GM19238 (cell line): Measurements from ENCODE around the gene TNFSF4.
"Not testable (repeated sequence)": the region's sequence is repeated elsewhere in the genome, so short reads cannot be mapped to it uniquely, and the experiment has no call there.

ENCODE experiments used
- DNase-seq: peaks from one replicate; pipeline ENCODE4 v3.0.0; 2011; ENCODE audit warnings: low spot score; ENCODE audit not compliant: insufficient read length

The TNFSF4 gene

GRCh38 chr1:173164178-173164577 is 43.0 kb downstream of the TNFSF4 start:
- DNase-seq = no peak

GRCh38 chr1:173163222-173163621 is 43.9 kb downstream of the TNFSF4 start:
- DNase-seq = no peak

- DNase-seq = no peak
These were observed 44.5 kb downstream of the TNFSF4 start for GRCh38 chr1:173162601-173163000.

DNA sequence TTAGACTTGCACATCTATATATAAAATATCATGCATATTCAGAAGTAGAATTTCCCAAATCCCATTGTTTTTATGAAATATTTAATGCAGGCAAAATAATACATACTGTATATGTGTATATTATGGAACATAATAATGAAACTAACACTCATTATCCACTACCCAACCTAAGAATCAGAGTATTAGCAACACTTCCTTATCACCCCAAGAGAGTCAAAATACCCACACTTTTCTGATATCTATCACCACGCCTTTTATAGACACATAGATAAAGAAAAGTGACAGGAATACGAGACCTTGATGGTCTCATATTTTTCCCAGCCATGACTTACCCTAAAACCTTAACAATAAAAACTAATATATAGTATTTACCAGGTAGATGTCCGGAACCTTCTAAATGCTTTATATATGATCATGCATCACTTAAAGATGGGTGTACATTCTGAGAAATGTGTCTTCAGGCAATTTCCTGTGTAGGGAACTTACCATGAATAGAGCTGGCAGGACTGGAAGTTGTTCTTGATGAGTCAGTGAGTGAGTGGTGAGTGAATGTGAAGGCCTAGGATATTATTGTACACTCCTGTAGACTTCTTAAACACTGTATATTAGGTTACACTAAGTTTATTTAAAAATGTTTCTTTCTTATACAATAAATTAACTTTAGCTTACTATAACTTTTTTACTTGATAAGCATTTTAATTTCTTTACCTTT is 45.5 kb downstream of the TNFSF4 start:
- DNase-seq = no peak

- not testable (repeated sequence) for DNase-seq
These were observed 53.2 kb downstream of the TNFSF4 start for GRCh38 chr1:173153964-173154363.

GRCh38 chr1:173153503-173153902 is 53.6 kb downstream of the TNFSF4 start:
- DNase-seq = no peak

DNA sequence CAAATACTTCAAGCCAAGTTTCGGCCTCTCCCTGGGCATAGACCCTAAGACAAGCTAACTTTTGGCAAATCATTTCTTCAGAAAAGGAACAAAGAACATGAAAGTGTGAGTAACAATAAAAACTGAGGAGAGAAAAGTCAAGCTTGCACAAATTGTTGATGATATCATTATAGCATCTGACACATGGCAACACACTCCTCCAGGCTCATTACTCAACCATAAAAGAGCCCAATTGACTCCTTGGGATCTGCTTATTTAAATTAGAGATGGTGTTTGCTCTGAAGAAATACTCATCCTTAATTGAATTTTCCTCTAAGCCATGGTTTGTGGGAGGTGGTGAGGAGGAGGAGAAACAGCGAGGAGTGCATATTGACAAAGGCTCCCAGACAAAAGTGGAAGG is 54.5 kb downstream of the TNFSF4 start:
- no peak for DNase-seq

GRCh38 chr1:173150795-173151194 is 56.3 kb downstream of the TNFSF4 start:
- DNase-seq = no peak

DNA sequence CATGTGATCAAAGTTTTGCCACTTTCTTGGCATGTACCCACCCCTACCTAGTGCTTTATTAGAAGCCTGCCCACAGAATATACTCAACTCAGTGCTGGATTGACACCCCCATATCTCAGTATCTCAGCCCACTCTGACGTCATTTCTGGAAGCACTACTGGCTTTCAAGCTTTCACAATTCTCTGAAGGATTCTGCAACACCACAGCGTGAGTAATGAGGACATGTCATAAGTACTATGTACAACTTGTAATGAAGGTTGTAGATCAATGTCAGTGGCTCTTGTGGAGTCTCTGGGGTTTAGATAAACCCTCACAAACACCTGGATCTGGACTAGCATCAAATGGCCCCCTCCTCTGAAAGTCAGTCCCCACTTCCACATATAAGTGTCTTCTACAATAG is 57.2 kb downstream of the TNFSF4 start:
- no peak for DNase-seq

DNA sequence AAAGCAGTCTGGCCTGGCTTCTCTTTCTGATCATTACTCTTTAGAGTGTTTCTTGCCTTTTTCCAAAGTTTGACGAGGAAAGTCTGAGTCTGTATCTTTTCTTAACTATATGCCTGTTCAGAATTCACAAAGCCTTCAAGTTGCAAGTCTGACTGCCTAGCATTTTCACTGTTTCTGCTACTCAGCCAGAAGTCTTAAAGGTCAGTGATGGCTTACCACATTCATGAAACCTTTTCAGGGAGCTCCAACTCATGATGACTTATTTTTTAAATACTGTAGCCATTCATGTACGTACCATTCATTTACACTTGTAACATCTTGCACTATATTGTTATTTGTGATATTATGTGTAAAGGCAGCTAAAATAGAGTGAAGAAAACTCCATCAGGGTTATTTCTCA is 58.2 kb downstream of the TNFSF4 start:
- DNase-seq = no peak

- DNase-seq = no peak
These were observed 58.6 kb downstream of the TNFSF4 start for GRCh38 chr1:173148545-173148944.

DNA sequence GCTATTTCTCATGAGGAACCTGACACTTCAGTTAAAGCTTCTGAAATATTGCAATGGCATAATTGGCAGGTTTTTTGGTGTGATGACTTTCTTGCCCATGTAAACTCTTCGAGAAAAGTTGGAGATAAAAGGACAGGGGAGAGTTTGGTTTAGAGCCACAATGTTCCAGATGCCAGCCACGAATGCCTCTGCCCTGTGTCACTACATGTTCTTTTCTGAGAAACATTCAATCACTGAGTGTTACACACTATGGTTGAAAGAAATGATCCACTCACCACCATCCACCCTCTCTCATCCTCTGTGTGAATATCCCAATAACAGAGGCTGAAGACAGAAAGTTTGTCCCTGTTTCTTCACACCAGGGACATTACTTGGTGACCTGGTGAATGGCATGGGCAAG is 66.4 kb downstream of the TNFSF4 start:
- no peak for DNase-seq

- DNase-seq = no peak
These were observed 67.4 kb downstream of the TNFSF4 start for GRCh38 chr1:173139706-173140105.

DNA sequence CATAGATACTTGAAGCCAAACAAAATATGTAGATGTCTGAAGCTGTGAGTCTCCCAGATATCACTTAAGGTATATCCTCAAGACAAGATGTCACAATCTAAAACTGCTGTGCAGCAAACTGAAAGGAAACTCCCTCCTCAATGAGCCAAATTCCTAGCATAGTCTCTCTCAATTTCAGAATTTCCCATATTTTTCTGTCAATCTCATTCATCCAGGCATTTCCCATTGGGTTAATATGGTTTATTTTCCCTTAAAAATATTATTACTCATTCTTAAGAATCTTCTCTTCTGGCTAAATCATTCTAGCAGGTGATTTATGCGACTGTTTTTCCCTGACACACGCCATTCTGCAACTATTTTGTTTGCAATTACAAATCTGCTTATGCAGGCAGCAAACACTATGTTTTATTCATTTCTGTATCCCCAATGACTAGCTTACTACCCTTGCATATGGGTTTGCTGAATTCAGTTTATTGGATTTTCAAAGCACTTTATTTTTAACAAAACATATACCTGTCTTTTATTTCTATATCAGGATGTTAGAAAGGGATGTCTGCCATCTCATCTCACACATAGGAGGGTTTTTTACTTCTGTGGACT is 69.9 kb downstream of the TNFSF4 start:
- no peak for DNase-seq

GRCh38 chr1:173134800-173135199 is 72.3 kb downstream of the TNFSF4 start:
- no peak for DNase-seq

DNA sequence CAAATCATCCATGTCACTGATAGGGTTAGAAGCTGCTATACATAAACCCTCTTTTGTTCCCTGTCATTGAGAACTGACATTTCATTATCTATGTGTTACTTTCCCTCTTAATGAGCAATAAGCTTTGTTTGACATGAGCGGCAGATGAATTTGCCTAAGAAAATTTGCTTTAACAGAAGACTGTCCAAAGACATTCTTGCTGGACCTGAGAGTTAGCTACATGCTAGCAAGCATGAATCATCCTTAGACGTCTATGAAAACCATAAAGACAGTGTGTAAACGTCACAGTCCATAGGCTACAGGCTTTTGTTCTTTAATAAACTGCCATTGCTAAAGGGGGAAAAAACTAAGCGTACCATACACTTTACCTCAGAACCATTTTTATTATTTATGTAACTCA is 73.1 kb downstream of the TNFSF4 start:
- no peak for DNase-seq
